Neutrophil (primary cell): Measurements from ENCODE around the gene LCT.
"Not testable (repeated sequence)": the region's sequence is repeated elsewhere in the genome, so short reads cannot be mapped to it uniquely, and the experiment has no call there.

Experiments used
- H3K27ac ChIP-seq: fragments of 200-600 bp; sonication (generic); 2 replicates; pipeline ENCODE4 v1.5.1; 2016; ENCODE audit warnings: mild to moderate bottlenecking, moderate library complexity
- H3K27me3 ChIP-seq: fragments of 200-600 bp; sonication (generic); 2 replicates; pipeline ENCODE4 v1.6.0; 2016; ENCODE audit warnings: mild to moderate bottlenecking
- H3K36me3 ChIP-seq: fragments of 200-600 bp; sonication (generic); 2 replicates; pipeline ENCODE4 v1.5.1; 2017
- H3K4me1 ChIP-seq, 2 experiments: fragments of 200-600 bp in 1 of 2; sonication (generic) in 1 of 2; 1 replicate in 1 of 2; 2 replicates in 1 of 2; pipeline versions ENCODE4 v1.5.1 to v1.6.1; 2013 to 2016; ENCODE audit warnings: low read depth in 1 of 2, low read length in 1 of 2, mild to moderate bottlenecking in 1 of 2, moderate library complexity in 1 of 2; ENCODE audit not compliant: control insufficient read depth in 1 of 2, insufficient read depth in 1 of 2
- H3K4me3 ChIP-seq, 2 experiments: fragments of 200-600 bp in 1 of 2; sonication (generic) in 1 of 2; 1 replicate in 1 of 2; 2 replicates in 1 of 2; pipeline ENCODE4 v1.5.1; 2013 to 2016; ENCODE audit warnings: low read depth in 1 of 2, low read length in 1 of 2, mild to moderate bottlenecking in 1 of 2, moderate library complexity in 1 of 2
- H3K9me3 ChIP-seq: fragments of 200-600 bp; sonication (generic); 2 replicates; pipeline ENCODE4 v1.5.1; 2016
- TF ChIP-seq, protein P1 (sequence below): fragments of 200-600 bp; sonication (generic); IDR thresholded peaks from 2 replicates; pipeline ENCODE4 v1.5.1; 2016; ENCODE audit warnings: antibody characterized with exemption

Gene LCT

DNA sequence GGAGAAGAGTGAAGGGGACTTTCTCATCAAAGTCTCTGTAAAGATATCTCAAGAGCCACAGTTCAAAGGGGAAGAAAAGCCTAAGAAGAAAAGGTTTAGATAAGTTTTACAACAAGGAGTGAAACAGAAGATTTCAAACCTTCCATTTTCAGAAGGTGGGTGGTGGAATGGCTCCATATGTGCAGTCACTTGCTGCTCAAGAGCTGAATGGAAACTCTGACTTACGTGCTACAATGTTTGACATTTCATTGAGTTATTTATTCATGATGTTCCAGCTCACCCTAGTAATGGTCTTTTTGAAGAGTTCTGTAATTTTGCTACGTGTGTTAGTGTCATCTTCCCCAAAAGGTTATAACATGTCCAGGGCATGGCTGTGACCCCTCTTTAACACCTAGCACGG is 21.7 kb downstream of the LCT start:
- Histone ChIP-seq H3K27ac (no peak overlapping the region), H3K9me3 (no peaks in the 10 kb centered on the region), H3K4me3 (no peak overlapping the region), H3K27me3 (peaks cover 7% of the 10 kb centered on the region), H3K4me1 (no peaks in the 10 kb centered on the region), H3K36me3 (no peaks in the 10 kb centered on the region)
- TF ChIP-seq, protein P1, sequence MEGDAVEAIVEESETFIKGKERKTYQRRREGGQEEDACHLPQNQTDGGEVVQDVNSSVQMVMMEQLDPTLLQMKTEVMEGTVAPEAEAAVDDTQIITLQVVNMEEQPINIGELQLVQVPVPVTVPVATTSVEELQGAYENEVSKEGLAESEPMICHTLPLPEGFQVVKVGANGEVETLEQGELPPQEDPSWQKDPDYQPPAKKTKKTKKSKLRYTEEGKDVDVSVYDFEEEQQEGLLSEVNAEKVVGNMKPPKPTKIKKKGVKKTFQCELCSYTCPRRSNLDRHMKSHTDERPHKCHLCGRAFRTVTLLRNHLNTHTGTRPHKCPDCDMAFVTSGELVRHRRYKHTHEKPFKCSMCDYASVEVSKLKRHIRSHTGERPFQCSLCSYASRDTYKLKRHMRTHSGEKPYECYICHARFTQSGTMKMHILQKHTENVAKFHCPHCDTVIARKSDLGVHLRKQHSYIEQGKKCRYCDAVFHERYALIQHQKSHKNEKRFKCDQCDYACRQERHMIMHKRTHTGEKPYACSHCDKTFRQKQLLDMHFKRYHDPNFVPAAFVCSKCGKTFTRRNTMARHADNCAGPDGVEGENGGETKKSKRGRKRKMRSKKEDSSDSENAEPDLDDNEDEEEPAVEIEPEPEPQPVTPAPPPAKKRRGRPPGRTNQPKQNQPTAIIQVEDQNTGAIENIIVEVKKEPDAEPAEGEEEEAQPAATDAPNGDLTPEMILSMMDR, result no peak

DNA sequence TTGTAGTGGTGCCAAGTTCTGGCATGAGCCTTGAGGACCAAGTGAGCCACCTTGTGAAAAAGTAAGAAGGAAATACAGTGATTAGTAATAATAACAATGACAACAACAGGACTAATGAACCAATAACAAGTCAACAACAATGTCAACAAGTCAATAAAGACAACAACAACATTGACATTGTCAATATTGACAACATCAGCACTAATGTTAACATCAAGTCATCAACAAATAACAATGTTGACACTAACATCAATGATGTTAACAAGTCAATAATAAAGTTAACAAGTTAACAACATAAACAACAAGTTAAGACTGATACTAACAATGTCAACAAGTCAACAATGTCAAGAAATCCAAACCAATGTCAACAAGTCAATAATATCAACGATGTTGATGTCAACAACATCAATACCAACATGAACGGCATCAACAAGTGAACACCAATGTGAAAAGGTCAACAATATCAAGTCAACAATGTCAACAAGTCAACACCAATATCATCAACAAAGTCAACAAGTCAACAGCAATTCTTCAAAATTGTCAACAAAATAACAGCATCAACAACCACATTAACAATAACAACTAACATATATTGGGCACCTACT is 24.0 kb downstream of the LCT start:
- Histone ChIP-seq H3K27me3 (no peaks in the 10 kb centered on the region), H3K4me3 (no peak overlapping the region), H3K36me3 (no peaks in the 10 kb centered on the region), H3K9me3 (no peaks in the 10 kb centered on the region), H3K4me1 (no peaks in the 10 kb centered on the region), H3K27ac (no peak overlapping the region)
- TF ChIP-seq, protein P1, result no peak

DNA sequence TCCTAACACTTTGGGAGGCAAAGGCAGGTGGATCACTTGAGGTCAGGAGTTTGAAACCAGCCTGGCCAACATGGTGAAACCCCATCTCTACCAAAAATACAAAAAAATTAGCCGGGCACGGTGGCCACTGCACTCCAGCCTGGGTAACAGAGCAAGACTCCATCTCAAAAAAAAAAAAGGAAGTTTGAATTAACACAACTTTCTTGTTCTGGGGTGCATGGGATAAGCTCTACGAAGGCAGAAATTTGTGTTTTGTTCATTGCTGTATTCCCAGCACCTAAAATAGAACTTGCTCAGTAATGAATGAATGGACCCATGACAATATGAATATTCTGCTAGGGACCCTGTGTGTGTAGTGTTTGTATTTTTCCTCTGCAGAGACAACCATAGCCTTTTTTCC is 29.1 kb downstream of the LCT start:
- not testable (repeated sequence) for H3K4me1 ChIP-seq, H3K27ac ChIP-seq, H3K27me3 ChIP-seq

DNA sequence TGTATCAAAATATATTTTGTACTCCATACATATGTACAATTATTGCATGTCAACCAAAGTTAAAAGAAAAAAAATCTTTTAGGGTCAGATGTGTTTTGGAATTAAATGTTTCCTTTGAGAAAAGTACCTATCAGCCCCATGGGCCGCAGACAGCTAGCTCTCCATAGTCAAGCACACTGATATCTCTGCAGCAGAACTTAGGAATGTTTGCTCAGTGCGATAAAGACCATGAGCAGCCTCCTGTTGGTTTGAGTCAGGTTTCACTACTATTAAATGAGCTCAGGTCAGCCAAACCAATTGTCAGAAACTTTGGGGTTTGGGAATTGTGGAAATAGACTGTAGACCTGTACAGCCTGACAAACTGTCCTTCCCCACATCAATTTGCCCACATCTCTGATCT is 33.7 kb downstream of the LCT start:
- Histone ChIP-seq H3K27ac (no peak overlapping the region), H3K27me3 (no peaks in the 10 kb centered on the region), H3K36me3 (no peaks in the 10 kb centered on the region), H3K4me1 (no peaks in the 10 kb centered on the region), H3K9me3 (no peaks in the 10 kb centered on the region), H3K4me3 (no peak overlapping the region)
- TF ChIP-seq, protein P1, result no peak

More for the DNA sequence above, 29.1 kb downstream of the LCT start:
- H3K4me3 ChIP-seq, H3K9me3 ChIP-seq, H3K36me3 ChIP-seq: not testable (repeated sequence)

DNA sequence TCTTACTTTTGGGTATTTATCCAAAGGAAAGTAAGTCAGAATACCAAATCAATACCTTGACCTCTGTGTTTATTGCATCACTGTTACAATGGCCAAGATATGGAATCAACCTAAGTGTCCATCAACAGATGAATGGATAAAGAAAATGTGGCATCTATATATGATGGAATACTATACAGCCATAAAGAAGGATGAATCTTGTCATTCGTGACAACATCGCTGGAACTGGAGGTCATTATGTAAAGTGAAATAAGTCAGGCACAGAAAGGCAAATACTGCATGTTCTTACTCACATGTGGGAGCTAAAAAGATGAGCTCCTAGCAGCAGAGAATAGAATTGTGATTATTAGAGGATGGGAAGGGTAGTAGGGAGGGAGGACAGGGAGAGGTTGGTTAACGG is 34.6 kb downstream of the LCT start:
- H3K27ac ChIP-seq, result no peak overlapping the region
- H3K36me3 ChIP-seq, result no peaks in the 10 kb centered on the region
- H3K9me3 ChIP-seq, result no peaks in the 10 kb centered on the region
- peaks cover 0 to 5% of the 10 kb centered on the region in 2 experiments for H3K4me1 ChIP-seq
- TF ChIP-seq, protein P1, result no peak
- no peaks in the 10 kb centered on the region for H3K27me3 ChIP-seq
- H3K4me3 ChIP-seq, result no peak overlapping the region

DNA sequence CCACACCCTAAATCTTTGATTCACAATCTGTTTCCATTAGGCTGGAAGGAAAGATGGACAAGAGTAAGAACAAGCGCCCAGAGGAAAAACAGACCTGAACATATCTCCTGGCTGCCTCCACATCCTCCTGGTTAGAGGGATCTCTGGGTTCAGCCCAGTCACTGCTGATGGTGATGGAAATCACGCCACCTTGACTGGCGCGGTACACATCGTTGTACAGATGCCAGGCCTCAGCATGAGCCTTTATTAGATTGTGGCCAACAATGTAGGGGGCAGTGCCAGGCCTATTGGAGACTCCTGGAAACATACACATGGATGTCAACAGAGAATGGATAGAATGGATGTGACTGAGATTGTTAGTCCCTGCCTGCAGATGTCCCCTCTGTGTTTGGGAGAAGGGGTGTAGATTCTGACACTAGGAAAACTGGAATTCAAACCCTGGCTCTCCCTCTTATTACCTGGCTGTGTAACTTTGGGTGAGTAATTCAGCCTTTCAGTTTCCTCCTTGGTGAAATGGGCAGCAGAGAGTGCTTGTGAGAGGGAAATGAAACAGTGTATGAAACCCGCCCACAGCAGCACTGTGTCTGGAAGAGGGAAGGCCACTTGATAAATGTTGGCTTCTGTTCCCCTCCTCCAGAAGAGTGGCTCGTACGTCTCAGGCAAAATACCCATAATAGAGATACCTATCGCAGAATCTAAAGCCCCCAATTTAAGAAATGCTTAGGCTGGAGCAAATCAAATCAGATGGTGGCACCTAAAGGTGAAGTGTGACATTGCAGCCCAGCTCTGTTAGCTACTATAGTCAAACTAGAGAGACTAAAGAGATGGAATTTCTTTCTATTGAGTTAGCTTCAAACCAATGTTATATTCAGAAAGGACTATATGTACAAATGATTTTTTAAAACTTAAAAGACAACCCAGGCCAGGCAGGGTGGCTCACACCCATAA is 36.2 kb downstream of the LCT start:
- TF ChIP-seq, protein P1, result no peak
- no peaks in the 10 kb centered on the region for H3K9me3 ChIP-seq
- no peaks in the 10 kb centered on the region for H3K36me3 ChIP-seq
- peaks cover 0 to 6% of the 10 kb centered on the region in 2 experiments for H3K4me1 ChIP-seq
- H3K27ac ChIP-seq, result no peak overlapping the region
- H3K4me3 ChIP-seq, result no peak overlapping the region
- no peaks in the 10 kb centered on the region for H3K27me3 ChIP-seq
